ENCODE results near the gene GAS2L1.

- TF ChIP-seq CTCF (IDR thresholded peaks at IDR 0.05; ENCODE audit: low read depth, low read length): no peak
- TF ChIP-seq POLR2A (IDR thresholded peaks at IDR 0.05; ENCODE audit: extremely low read depth, insufficient read length): no peak
- no peak for TF ChIP-seq MAX (IDR thresholded peaks at IDR 0.05; ENCODE audit: low read depth, low read length)
- TF ChIP-seq MYC (IDR thresholded peaks at IDR 0.05; ENCODE audit: low read depth, low read length): no peak
Measured at GRCh38 chr22:29337631-29338284, 31.3 kb downstream of the GAS2L1 start.

Measured in NB4 (cell line).